CD4-positive, alpha-beta T cell (primary cell): ENCODE results near the gene HTATIP2. TPM values are rescaled to one million over a fixed set of nuclear protein-coding genes. Genes with fewer than 3 reads are reported as not detected.
A peak's percentile ranks its signal among the peaks of the same experiment; 100 is the strongest.

Source experiments
- ATAC-seq: fragments of 200-7000 bp; cut with Tn5 transposase; one replicate; pipeline ENCODE4 v1.10.0; 2022; ENCODE audit warnings: mild to moderate bottlenecking; ENCODE audit not compliant: poor library complexity
- CTCF ChIA-PET: fragments of 350-600 bp; sonication (Branson Sonifier 250); formaldehyde crosslinking; loops from one replicate; lab custom pipeline; 2021; ENCODE audit warnings: antibody characterized with exemption, inconsistent platforms; lab: Charles Lee
- POLR2A ChIA-PET: fragments of 350-600 bp; sonication (Branson Sonifier 250); formaldehyde crosslinking; loops from one replicate; lab custom pipeline; 2021; ENCODE audit warnings: antibody characterized with exemption, inconsistent platforms; lab: Charles Lee
- DNase-seq, 14 experiments: peaks; one replicate each; pipeline ENCODE4 v3.0.0-alpha.2; 2013 to 2020; ENCODE audit warnings: mixed read lengths in 2 of 14
- H3K27ac ChIP-seq, 2 donors: one replicate each; pipeline versions ENCODE4 v1.5.1 to v1.7.0; 2013; ENCODE audit warnings: low read length in 2 of 2, low read depth in 1 of 2, mild to moderate bottlenecking in 1 of 2
- H3K27me3 ChIP-seq, 2 experiments: 1 replicate in 1 of 2; 2 replicates in 1 of 2; pipeline versions ENCODE4 v1.6.1 to v1.7.0; 2013; ENCODE audit warnings: low read length in 2 of 2, control low read depth in 1 of 2, mild to moderate bottlenecking in 1 of 2, moderate library complexity in 1 of 2; ENCODE audit not compliant: insufficient read depth in 2 of 2, control insufficient read depth in 1 of 2
- H3K36me3 ChIP-seq: one replicate; pipeline ENCODE4 v1.6.1; 2013; ENCODE audit warnings: low read length, control low read depth; ENCODE audit not compliant: insufficient read depth
- H3K4me1 ChIP-seq: one replicate; pipeline ENCODE4 v1.6.1; 2013; ENCODE audit warnings: low read length, control low read depth; ENCODE audit not compliant: insufficient read depth
- H3K4me3 ChIP-seq: one replicate; pipeline ENCODE4 v1.5.1; 2013; ENCODE audit warnings: mild to moderate bottlenecking, low read length, moderate library complexity
- H3K9me3 ChIP-seq, 2 experiments: 1 replicate in 1 of 2; 2 replicates in 1 of 2; pipeline versions ENCODE4 v1.6.1 to v1.7.0; 2013; ENCODE audit warnings: low read length in 2 of 2, mild to moderate bottlenecking in 2 of 2, control low read depth in 1 of 2, moderate library complexity in 1 of 2; ENCODE audit not compliant: control insufficient read depth in 1 of 2, insufficient read depth in 1 of 2
- H3K27ac Mint-ChIP-seq: one replicate; pipeline ENCODE4 v1.8.0; 2020; ENCODE audit warnings: mixed read lengths
- H3K27me3 Mint-ChIP-seq: one replicate; pipeline ENCODE4 v1.8.0; 2021; ENCODE audit warnings: mixed read lengths
- H3K36me3 Mint-ChIP-seq: one replicate; pipeline ENCODE4 v1.8.0; 2021; ENCODE audit warnings: low read depth, mixed read lengths
- H3K4me1 Mint-ChIP-seq: one replicate; pipeline ENCODE4 v1.8.0; 2021; ENCODE audit warnings: low read depth, mixed read lengths
- H3K4me3 Mint-ChIP-seq: one replicate; pipeline ENCODE4 v1.8.0; 2020; ENCODE audit warnings: mild to moderate bottlenecking, mixed read lengths
- H3K9me3 Mint-ChIP-seq: one replicate; pipeline ENCODE4 v1.8.0; 2020; ENCODE audit warnings: mixed read lengths
- CTCF ChIP-seq: fragments of 200-600 bp; IDR thresholded peaks from one replicate; pipeline ENCODE4 v1.8.0; 2022; ENCODE audit warnings: antibody characterized with exemption, mild to moderate bottlenecking
- intact Hi-C, 2 experiments: fragments of 100-400 bp; cut with DNase I in 1 of 2; cut with micrococcal nuclease in 1 of 2; formaldehyde crosslinking; loops; one replicate each; pipeline versions ENCODE4 v1.15.1 to v1.9.0; 2023 to 2025; cut with DNase I, micrococcal nuclease
- total RNA-seq, 174 experiments: library from RNA in 2 of 174; stranded (reverse) in 2 of 174; gene quantifications; one replicate each; pipeline ENCODE4 v1.2.3 and lab custom pipeline; 2021 to 2026

The HTATIP2 gene
- total RNA-seq, 2 experiments from 2014 or later = 8.1 to 9.8 TPM

GRCh38 chr11:20353829-20354434 is 9.6 kb upstream of the HTATIP2 start:
- H3K36me3 Mint-ChIP-seq = no peaks in the 10 kb centered on the region
- peaks cover 11% of the 10 kb centered on the region for H3K4me1 Mint-ChIP-seq
- no peaks in the 10 kb centered on the region for H3K27me3 Mint-ChIP-seq
- Histone ChIP-seq H3K4me1 (peaks cover 5% of the 10 kb centered on the region), H3K9me3 (no peaks in the 10 kb centered on the region), H3K4me3 (no peak overlapping the region), H3K36me3 (no peaks in the 10 kb centered on the region), H3K27me3 (no peaks in the 10 kb centered on the region), H3K27ac (no peak overlapping the region)
- no peak overlapping the region for H3K4me3 Mint-ChIP-seq
- TF ChIP-seq CTCF = peak; percentile 94
- DNase-seq = peak in 5 of 14 experiments; percentile 2 to 58 (median 34)
- intact Hi-C loops = loop anchor here in 1 of 2 experiments (1.0 to 2.0 kb wide), 2 partner anchors 227 to 405 kb away; no protein-coding TSS in a partner anchor
- no peak for ATAC-seq
- H3K27ac Mint-ChIP-seq = no peak overlapping the region
- no peaks in the 10 kb centered on the region for H3K9me3 Mint-ChIP-seq
- ChIA-PET POLR2A (interaction anchor here (0.5 to 1.0 kb wide), 2 partner anchors 10 to 237 kb away, joined by 3 to 6 read pairs; partner anchors contain the start of gene HTATIP2), CTCF (interaction anchor here (0.6 to 3.8 kb wide), 10 partner anchors 9 to 1928 kb away, joined by 3 to 24 read pairs (median 5); partner anchors contain the start of gene HTATIP2)

GRCh38 chr11:20355221-20356219 is 8.0 kb upstream of the HTATIP2 start:
- Mint-ChIP-seq H3K4me3 (no peak overlapping the region), H3K4me1 (peaks cover 16% of the 10 kb centered on the region), H3K36me3 (no peaks in the 10 kb centered on the region), H3K27me3 (no peaks in the 10 kb centered on the region), H3K27ac (no peak overlapping the region), H3K9me3 (no peaks in the 10 kb centered on the region)
- H3K36me3 ChIP-seq = no peaks in the 10 kb centered on the region
- H3K9me3 ChIP-seq = no peaks in the 10 kb centered on the region
- peaks cover 12% of the 10 kb centered on the region for H3K4me1 ChIP-seq
- H3K27ac ChIP-seq = no peak overlapping the region
- intact Hi-C loops = loop anchor here in 1 of 2 experiments (1.0 kb wide), 1 partner anchor 227 kb away; no protein-coding TSS in a partner anchor
- H3K4me3 ChIP-seq = no peak overlapping the region
- peak; percentile 73 for TF ChIP-seq CTCF
- H3K27me3 ChIP-seq = no peaks in the 10 kb centered on the region
- ChIA-PET CTCF (interaction anchor here (0.6 to 3.8 kb wide), 8 partner anchors 8 to 227 kb away, joined by 3 to 24 read pairs (median 4); partner anchors contain the start of gene HTATIP2), POLR2A (no interaction called here)
- DNase-seq (peak in 10 of 14 experiments; percentile 15 to 70 (median 34)), ATAC-seq (peak; percentile 90)

GRCh38 chr11:20357150-20357549 is 6.4 kb upstream of the HTATIP2 start:
- POLR2A ChIA-PET = no interaction called here
- Mint-ChIP-seq H3K36me3 (no peaks in the 10 kb centered on the region), H3K4me1 (peaks cover 21% of the 10 kb centered on the region), H3K4me3 (no peak overlapping the region), H3K27me3 (no peaks in the 10 kb centered on the region), H3K27ac (no peak overlapping the region), H3K9me3 (no peaks in the 10 kb centered on the region)
- Histone ChIP-seq H3K27ac (no peak overlapping the region), H3K27me3 (no peaks in the 10 kb centered on the region), H3K4me1 (peaks cover 16% of the 10 kb centered on the region), H3K36me3 (no peaks in the 10 kb centered on the region), H3K4me3 (no peak overlapping the region), H3K9me3 (no peaks in the 10 kb centered on the region)
- ATAC-seq = no peak
- intact Hi-C loops = no loop called here
- DNase-seq = no peak
- TF ChIP-seq CTCF = no peak
- CTCF ChIA-PET = no interaction called here
